ENCODE results near the gene COL5A1.

COL5A1 gene

DNA sequence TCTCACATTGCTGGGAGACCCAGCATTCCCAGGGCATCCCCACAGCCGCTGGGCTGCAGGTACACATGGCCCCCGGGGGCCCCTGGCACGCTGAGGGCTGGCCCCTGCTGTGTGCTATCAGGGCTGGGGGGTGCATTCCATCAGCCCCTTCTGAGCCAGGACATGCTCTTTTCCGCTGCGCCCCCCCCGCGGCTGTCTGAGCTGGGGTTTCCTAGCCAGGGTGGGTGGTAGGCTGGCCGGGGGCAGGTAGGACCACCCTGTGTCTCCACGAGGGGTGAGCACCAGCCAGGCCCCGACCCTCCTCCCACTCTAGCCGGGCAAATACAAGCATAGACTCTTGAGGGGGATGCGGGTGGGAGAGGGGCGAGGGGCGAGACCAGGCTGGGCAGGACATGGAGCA is 180.9 kb downstream of the COL5A1 start:
- TF ChIP-seq, protein P1, sequence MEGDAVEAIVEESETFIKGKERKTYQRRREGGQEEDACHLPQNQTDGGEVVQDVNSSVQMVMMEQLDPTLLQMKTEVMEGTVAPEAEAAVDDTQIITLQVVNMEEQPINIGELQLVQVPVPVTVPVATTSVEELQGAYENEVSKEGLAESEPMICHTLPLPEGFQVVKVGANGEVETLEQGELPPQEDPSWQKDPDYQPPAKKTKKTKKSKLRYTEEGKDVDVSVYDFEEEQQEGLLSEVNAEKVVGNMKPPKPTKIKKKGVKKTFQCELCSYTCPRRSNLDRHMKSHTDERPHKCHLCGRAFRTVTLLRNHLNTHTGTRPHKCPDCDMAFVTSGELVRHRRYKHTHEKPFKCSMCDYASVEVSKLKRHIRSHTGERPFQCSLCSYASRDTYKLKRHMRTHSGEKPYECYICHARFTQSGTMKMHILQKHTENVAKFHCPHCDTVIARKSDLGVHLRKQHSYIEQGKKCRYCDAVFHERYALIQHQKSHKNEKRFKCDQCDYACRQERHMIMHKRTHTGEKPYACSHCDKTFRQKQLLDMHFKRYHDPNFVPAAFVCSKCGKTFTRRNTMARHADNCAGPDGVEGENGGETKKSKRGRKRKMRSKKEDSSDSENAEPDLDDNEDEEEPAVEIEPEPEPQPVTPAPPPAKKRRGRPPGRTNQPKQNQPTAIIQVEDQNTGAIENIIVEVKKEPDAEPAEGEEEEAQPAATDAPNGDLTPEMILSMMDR (conservative IDR thresholded peaks at IDR 0.05; ENCODE audit: low read length) = no peak
- H3K4me3 ChIP-seq (ENCODE audit: low read length) = no peak overlapping the region
- DNase-seq (ENCODE audit: low read depth) = no peak

DNA sequence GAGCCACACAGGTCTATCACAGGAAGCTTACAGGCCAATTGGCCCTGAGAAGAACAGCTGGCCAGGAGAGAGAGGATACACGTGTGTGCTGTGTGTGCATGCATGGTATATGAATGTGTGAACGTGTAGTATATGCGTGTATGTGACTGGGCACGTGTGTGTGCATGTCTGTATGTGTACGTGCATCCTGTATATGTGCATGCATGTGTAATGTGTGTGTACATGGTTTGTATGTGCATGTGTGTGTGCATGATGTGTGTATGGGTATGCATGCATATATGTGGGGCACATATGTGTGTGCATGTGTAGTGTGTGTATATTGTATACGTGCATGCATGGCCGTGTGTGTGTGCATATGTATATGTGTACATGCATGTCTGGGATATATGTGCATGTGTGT is 182.0 kb downstream of the COL5A1 start:
- no peak overlapping the region for H3K4me3 ChIP-seq (ENCODE audit: low read length)
- no peak for DNase-seq (ENCODE audit: low read depth)
- TF ChIP-seq, protein P1 (conservative IDR thresholded peaks at IDR 0.05; ENCODE audit: low read length) = no peak

DNA sequence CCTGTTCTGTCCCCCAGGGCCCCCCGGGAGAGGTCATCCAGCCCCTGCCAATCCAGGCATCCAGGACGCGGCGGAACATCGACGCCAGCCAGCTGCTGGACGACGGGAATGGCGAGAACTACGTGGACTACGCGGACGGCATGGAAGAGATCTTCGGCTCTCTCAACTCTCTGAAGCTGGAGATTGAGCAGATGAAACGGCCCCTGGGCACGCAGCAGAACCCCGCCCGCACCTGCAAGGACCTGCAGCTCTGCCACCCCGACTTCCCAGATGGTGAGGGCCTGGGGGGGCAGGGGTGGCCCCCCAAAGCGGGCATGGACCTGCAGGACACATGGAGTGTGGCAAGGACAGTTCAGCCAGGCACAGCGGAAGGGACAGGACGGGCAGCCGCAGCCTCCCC is 183.0 kb downstream of the COL5A1 start:
- TF ChIP-seq, protein P1 (conservative IDR thresholded peaks at IDR 0.05; ENCODE audit: low read length) = no peak
- H3K4me3 ChIP-seq (ENCODE audit: low read length) = no peak overlapping the region
- no peak for DNase-seq (ENCODE audit: low read depth)

DNA sequence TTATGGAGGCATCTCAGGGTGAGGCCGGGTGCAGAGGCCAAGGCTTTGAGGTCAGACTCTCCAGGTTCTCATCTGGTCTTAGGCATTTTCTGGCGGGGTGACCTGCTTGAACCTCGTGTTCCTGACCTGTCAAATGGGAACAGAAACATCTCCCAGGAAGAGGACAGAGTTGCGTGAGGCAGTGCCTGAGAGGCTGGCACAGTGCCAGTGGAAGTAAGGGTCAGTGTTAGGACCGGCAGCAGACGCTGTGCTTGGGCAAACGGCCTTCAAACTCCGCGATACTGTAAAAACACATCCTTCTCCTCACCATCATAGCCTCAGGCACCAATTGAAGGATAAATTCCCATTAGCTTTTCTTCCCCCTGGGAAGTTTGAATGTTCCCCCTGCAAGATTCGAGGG is 183.4 kb downstream of the COL5A1 start:
- no peak for DNase-seq (ENCODE audit: low read depth)
- TF ChIP-seq, protein P1 (conservative IDR thresholded peaks at IDR 0.05; ENCODE audit: low read length) = no peak
- H3K4me3 ChIP-seq (ENCODE audit: low read length) = no peak overlapping the region

DNA sequence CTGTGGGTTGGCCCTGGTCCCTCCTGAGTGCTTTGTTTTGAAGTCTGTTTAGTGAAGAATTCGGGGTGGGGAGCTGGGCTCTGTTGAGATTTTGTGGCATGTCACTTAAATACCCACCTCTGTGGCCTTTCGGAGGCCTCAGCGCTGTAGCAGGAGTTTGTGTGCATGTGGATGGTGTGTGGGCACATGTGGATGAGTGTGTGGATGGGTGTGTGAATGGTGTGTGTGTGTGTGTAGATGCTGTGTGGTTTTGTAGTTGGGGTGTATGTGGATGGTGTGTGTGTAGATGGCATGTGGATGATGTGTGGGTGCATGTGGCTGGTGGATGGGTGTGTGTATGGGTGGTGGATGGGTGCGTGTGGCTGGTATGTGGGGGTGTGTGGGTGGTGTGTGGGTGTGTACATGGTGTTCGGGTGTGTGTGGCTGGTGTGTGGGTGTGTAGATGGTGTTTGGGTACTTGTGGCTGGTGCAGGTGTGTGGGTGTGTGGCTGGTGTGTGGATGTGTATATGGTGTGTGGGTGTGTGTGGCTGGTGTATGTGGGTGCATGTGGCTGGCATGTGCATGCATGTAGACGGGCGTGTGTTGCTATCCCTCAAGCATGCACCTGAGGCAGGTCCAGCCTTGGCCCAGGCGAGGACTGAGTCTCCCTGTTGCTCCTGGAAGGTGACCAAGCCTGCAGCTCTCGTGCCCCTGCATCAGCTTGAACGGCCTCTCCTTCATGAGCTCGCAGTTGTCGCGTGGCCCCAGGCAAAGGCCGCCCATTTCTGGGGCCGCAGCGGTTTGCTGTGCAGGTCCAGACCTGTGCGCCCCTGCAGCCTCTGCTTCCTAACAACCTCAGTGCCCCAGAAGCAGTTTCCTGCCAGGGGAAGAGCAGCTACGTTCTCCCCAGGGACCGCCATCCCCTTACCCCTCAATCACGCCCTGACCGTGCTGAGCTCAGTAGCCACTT is 185.0 kb downstream of the COL5A1 start:
- no peak overlapping the region for H3K4me3 ChIP-seq (ENCODE audit: low read length)
- TF ChIP-seq, protein P1 (conservative IDR thresholded peaks at IDR 0.05; ENCODE audit: low read length) = no peak
- DNase-seq (ENCODE audit: low read depth) = no peak

DNA sequence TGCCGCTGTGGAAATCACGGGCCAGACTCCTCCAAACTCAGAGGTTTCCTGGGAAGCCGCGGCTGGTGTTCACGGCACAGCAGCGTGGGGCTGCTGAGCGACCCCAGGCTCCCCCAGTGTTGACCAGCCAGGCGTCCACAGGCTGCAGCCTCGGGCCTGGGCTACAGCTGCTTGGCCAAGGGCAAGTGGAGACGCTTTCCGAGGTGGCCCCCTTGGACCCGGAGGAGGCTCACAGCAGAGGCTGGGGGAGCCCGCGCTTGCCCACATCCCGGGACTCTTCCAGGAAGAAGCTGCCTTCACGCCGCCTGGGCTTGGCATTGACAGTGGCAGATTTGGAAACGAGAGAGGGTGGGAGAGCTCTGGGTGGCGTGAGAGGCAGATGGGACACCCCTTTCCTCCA is 186.0 kb downstream of the COL5A1 start:
- DNase-seq (ENCODE audit: low read depth) = no peak
- no peak overlapping the region for H3K4me3 ChIP-seq (ENCODE audit: low read length)
- TF ChIP-seq, protein P1 (conservative IDR thresholded peaks at IDR 0.05; ENCODE audit: low read length) = no peak

DNA sequence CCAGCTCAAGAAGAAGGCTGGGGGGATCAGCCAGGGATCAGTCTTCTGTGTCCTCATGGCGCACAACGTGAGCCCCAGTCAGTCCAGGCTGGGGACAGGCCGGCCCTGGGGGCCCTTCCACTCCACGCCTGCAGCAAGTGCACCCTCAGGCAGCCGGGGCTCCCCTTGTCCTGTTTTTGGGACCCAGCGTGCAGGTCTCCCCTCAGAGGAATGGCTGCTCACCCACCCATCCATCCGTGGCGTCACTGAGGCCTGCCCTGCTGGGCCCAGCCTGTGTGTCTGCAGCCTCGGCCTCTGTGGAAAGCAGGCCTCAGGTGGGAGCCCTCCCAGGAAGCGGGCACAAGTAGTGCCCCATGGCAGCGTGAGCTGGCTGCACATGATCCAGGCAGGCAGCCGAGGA is 186.4 kb downstream of the COL5A1 start:
- TF ChIP-seq, protein P1 (conservative IDR thresholded peaks at IDR 0.05; ENCODE audit: low read length) = no peak
- no peak for DNase-seq (ENCODE audit: low read depth)
- H3K4me3 ChIP-seq (ENCODE audit: low read length) = no peak overlapping the region
